Measurements from ENCODE around the gene SSNA1.
A peak's percentile ranks its signal among the peaks of the same experiment; 100 is the strongest.

Gene SSNA1

GRCh38 chr9:137224830-137225694 lies 36.6 kb downstream of the SSNA1 start, which contains the start of gene CYSRT1:
Gene CYSRT1, plus strand, starts transcription at chr9:137225174. Its CDS starts 448 bp downstream, at chr9:137225622.
- DNase-seq = no peak
- in situ Hi-C loops (cut with HindIII; ENCODE audit: low pct_ligation_motif_present, low pct_unique_long_range_greater_than_20kb, low sequenced_read_pairs) = no loop called here

- in situ Hi-C loops (cut with HindIII; ENCODE audit: low pct_ligation_motif_present, low pct_unique_long_range_greater_than_20kb, low sequenced_read_pairs) = no loop called here
- DNase-seq = no peak
Observed at GRCh38 chr9:137225699-137226331, 37.3 kb downstream of the SSNA1 start.

GRCh38 chr9:137226338-137227053 lies 38.0 kb downstream of the SSNA1 start:
- no peak for DNase-seq
- in situ Hi-C loops (cut with HindIII; ENCODE audit: low pct_ligation_motif_present, low pct_unique_long_range_greater_than_20kb, low sequenced_read_pairs) = no loop called here

DNA sequence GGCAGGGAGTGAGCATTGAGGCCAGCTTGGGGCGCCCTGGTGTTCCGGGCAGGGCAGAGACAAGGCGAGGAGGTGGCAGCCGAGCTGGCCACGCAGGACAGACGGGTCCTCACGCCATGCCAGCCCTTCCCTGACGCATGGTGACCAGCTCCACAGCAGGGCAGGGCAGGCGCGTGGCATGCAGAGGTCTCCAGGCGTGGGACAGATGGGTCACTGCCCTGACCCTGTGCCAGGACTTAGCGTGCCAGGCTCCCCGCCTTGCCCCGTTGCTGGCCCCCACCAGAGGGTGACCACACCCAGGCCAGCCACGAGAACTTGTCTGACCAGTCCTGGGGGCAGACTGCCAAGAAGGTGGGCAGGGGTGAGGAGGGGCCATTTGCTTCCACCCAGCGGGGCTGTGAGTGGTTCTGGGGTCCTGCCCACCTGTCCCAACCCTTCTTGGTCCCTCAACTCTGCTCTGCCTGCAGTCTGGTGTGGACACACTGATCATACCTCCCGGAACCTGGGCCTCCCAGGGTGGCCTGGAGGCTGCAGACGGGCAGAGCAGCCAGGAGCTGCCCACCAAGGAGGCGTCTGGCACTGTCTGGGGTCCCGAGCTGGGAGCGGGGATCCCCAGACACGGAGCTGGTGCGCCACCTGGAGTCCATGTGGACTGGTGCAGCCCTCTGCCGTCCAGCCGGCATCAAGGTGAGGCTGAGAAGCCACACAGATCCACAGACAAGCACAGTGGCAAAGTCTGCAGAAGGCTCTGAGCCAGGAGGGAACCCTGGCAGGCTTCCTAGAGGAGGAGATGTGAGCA lies 38.8 kb downstream of the SSNA1 start, which contains the start of gene RNF224:
Gene RNF224, plus strand, starts transcription at position 449 of the 799 bp plus-strand sequence. CDS start 834 bp downstream, outside the sequence.
- DNase-seq = peak; percentile 76
- in situ Hi-C loops (cut with HindIII; ENCODE audit: low pct_ligation_motif_present, low pct_unique_long_range_greater_than_20kb, low sequenced_read_pairs) = no loop called here

DNA sequence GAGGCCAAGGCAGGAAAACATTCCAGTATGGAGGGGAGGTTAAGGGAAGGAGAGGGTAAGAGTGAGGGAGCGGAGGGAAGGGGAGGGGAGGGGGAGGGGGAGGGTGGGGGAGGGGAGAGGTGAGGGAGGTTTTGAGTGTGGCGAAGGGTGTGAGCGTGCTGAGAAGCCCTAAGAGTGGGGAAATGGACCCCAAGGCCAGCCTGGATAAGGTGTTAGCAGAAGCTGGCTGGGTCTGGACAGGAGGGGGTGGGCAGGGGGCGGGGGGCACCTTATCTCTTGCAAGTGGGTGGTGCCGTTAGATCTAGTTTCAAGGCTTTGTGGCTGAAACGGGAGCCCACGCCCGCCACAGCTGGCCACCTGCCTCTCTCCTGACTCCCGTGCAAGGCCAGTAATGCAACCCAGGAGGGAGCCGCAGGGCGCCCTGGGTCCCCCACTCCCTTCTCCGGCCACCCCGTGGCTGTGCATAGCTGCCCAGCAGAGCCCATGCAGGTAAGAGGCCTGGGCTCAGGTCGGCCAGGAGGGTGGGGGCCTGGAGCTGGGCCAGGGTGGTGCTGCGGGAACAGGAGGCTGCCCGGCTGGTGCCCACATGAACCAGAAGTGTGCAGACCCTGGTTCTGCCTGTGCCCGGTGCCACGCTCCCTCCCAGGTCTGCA lies 39.5 kb downstream of the SSNA1 start:
- in situ Hi-C loops (cut with HindIII; ENCODE audit: low pct_ligation_motif_present, low pct_unique_long_range_greater_than_20kb, low sequenced_read_pairs) = no loop called here
- no peak for DNase-seq

DNA sequence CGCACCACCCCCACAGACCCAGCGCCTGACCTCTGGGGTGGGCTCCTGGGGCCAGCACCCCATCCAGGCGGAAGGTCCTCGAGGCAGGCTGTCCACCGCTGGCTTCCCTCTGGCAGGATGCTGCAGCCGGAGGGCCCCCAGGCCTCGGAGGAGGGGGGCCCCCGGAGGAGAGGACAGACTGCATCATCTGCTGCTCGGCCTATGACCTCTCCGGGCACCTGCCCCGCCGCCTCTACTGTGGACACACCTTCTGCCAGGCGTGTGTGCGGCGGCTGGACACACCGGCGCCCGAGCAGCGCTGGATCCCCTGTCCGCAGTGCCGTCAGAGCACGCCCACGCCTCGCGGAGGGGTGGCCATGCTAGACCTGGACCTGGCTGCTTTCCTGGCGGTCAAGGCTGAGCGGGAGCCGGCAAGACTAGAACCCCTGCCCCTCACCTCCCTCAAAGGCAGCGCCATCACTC lies 40.1 kb downstream of the SSNA1 start:
- in situ Hi-C loops (cut with HindIII; ENCODE audit: low pct_ligation_motif_present, low pct_unique_long_range_greater_than_20kb, low sequenced_read_pairs) = no loop called here

GRCh38 chr9:137228968-137229896 lies 40.8 kb downstream of the SSNA1 start:
- in situ Hi-C loops (cut with HindIII; ENCODE audit: low pct_ligation_motif_present, low pct_unique_long_range_greater_than_20kb, low sequenced_read_pairs) = no loop called here
- DNase-seq = no peak

More for the DNA sequence above, 40.1 kb downstream of the SSNA1 start:
- no peak for DNase-seq

DNA sequence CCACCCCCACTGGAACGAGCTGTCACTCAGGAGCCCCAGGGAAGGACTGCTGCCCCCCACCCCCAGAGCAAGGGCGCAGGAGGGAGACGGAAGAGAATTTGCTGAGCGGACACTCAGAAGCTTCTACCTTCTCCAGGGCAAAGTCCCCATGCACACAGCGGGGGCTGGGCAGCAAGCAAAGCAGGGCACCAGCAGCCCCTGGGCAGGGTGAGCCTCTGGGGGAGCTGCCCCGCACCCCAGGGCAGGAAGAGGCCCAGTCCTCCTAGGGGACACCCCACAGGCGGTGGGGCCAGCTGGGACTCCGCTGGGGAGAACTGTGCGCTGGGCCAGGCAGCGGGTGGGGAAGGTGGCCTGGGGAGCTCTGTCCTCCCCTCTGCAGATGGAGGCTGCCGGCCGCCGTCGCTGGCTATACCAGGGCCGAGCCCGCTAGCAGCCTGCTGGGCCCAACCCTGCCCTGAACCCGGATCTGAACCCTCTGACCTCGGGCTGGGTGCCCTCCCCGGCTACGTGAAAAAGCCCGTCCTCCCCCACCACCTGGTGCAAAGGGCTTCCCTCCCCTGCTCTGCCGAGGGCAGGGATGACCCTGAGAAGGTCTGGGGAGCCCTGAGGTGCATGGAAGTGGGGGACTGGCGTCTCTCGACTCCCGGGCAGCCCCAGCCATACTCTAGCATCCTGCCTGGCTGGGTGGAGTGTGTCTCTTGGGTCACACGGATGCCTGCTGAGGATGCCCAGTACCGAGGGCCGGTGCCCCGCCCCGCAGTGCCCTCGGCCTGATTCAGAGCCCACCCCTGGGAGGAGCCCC lies 41.6 kb downstream of the SSNA1 start:
- in situ Hi-C loops (cut with HindIII; ENCODE audit: low pct_ligation_motif_present, low pct_unique_long_range_greater_than_20kb, low sequenced_read_pairs) = no loop called here
- DNase-seq = no peak

DNA sequence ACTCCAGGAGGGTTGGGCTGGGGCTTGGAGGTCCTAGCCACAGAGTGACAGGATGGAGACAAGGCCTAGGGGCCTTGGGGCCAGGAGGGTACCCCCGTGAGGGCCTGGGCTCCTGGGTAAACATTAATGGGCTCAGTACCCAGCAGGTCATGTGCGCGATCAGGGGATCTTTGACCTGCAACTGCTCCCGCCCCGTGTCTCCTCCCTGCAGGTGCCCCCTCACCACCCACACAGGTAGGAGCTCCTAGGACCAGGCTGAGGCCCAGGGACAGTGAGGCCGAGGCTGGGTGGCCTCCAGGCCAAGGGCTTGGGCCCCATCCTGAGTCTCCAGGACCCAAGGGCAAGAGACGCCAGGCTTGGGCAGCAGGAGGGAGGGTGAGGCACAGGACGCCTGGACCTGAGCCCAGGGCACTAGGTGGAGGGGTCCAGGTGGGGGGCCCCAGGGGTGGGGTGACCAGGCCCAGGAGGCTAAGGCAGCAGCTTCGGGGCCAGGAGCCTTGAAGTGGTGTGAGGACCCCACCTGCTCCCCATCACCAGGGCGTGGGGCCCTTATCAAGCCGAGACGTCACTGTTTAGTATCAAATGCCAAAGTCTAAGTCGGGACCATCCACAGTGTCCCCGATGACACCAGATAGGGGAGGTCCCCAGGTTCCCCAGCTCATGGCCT lies 42.4 kb downstream of the SSNA1 start, which contains the start of gene SLC34A3:
Gene SLC34A3, plus strand, starts transcription at position 197 of the 667 bp plus-strand sequence. CDS start 802 bp downstream, outside the sequence.
- in situ Hi-C loops (cut with HindIII; ENCODE audit: low pct_ligation_motif_present, low pct_unique_long_range_greater_than_20kb, low sequenced_read_pairs) = no loop called here
- no peak for DNase-seq

- in situ Hi-C loops (cut with HindIII; ENCODE audit: low pct_ligation_motif_present, low pct_unique_long_range_greater_than_20kb, low sequenced_read_pairs) = no loop called here
- DNase-seq = no peak
Observed at GRCh38 chr9:137231372-137232039, 43.0 kb downstream of the SSNA1 start.

GRCh38 chr9:137232101-137232500 lies 43.6 kb downstream of the SSNA1 start:
- in situ Hi-C loops (cut with HindIII; ENCODE audit: low pct_ligation_motif_present, low pct_unique_long_range_greater_than_20kb, low sequenced_read_pairs) = no loop called here
- DNase-seq = no peak

GRCh38 chr9:137232510-137232909 lies 44.0 kb downstream of the SSNA1 start:
- DNase-seq = no peak
- in situ Hi-C loops (cut with HindIII; ENCODE audit: low pct_ligation_motif_present, low pct_unique_long_range_greater_than_20kb, low sequenced_read_pairs) = no loop called here

- no peak for DNase-seq
- in situ Hi-C loops (cut with HindIII; ENCODE audit: low pct_ligation_motif_present, low pct_unique_long_range_greater_than_20kb, low sequenced_read_pairs) = no loop called here
Observed at GRCh38 chr9:137233143-137233980, 44.9 kb downstream of the SSNA1 start.

DNA sequence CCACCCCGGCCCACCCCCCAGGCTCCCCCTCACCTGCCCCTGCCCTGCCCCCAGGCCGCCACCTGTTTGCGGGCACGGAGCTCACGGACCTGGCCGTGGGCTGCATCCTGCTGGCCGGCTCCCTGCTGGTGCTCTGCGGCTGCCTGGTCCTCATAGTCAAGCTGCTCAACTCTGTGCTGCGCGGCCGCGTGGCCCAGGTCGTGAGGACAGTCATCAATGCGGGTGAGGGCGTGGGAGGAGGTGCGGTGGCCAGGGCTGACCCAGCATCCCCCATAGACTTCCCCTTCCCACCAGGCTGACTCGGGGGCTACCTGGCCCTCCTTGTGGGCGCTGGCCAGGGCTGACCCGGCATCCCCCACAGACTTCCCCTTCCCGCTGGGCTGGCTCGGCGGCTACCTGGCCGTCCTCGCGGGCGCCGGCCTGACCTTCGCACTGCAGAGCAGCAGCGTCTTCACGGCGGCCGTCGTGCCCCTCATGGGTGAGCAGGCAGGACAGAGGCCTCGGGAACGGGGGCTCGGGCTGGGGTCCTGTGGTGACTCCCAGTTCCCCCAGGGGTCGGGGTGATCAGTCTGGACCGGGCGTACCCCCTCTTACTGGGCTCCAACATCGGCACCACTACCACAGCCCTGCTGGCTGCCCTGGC lies 45.7 kb downstream of the SSNA1 start:
- in situ Hi-C loops (cut with HindIII; ENCODE audit: low pct_ligation_motif_present, low pct_unique_long_range_greater_than_20kb, low sequenced_read_pairs) = no loop called here
- DNase-seq = no peak
